IMR-90 (cell line): ENCODE data around the gene PDGFC. TPM values are rescaled to one million over a fixed set of nuclear protein-coding genes. Genes with fewer than 3 reads are reported as not detected.

Experiments
- ATAC-seq: fragments of 200-7000 bp; cut with Tn5 transposase; 2 replicates; pipeline ENCODE4 v1.9.1; 2020; ENCODE audit warnings: low read depth, mild to moderate bottlenecking, moderate library complexity
- BruUV-seq: library from RNA; stranded (reverse); fragments of 400-500 nt; replicated peaks from 2 replicates; lab custom pipeline; 2021; lab: Mats Ljungman, UMichigan
- CTCF ChIA-PET: fragments of 300-600 bp; formaldehyde crosslinking; extraction: SDS; loops from one replicate; lab custom pipeline; 2021; ENCODE audit warnings: antibody characterized with exemption; lab: Yijun Ruan, JAX
- POLR2A ChIA-PET: fragments of 300-600 bp; sonication (Branson Sonifier 250); formaldehyde crosslinking; loops from one replicate; lab custom pipeline; 2022; ENCODE audit warnings: antibody characterized with exemption; ENCODE audit not compliant: unreplicated experiment; lab: Charles Lee
- DNase-seq: peaks from one replicate; pipeline ENCODE4 v3.0.0; 2013
- H2AFZ ChIP-seq: replicated peaks from 2 replicates; pipeline ENCODE3; 2013; ENCODE audit warnings: low read length, mild to moderate bottlenecking; ENCODE audit not compliant: poor library complexity
- H2AK5ac ChIP-seq: 2 replicates; pipeline ENCODE4 v1.6.1; 2013; ENCODE audit warnings: low read depth, low read length, inconsistent platforms
- H2AK9ac ChIP-seq: replicated peaks from 2 replicates; pipeline ENCODE3; 2013; ENCODE audit warnings: mild to moderate bottlenecking, low read depth, low read length, moderate library complexity; ENCODE audit not compliant: poor library complexity
- H2BK120ac ChIP-seq: 2 replicates; pipeline ENCODE4 v1.6.1; 2013; ENCODE audit warnings: low read depth, low read length, inconsistent platforms
- H2BK15ac ChIP-seq: 3 replicates; pipeline ENCODE4 v1.6.1; 2013; ENCODE audit warnings: low read depth, low read length, inconsistent platforms
- H2BK20ac ChIP-seq: 2 replicates; pipeline ENCODE4 v1.6.1; 2013; ENCODE audit warnings: low read depth, mild to moderate bottlenecking, inconsistent platforms, low read length, moderate library complexity
- H2BK5ac ChIP-seq: 2 replicates; pipeline ENCODE4 v1.6.1; 2013; ENCODE audit warnings: mild to moderate bottlenecking, low read depth, low read length, inconsistent platforms; ENCODE audit not compliant: poor library complexity, severe bottlenecking
- H3K14ac ChIP-seq: replicated peaks from 2 replicates; pipeline ENCODE4 v1.6.1; 2013; ENCODE audit warnings: low read depth, low read length, inconsistent platforms
- H3K18ac ChIP-seq: 2 replicates; pipeline ENCODE4 v1.6.1; 2013; ENCODE audit warnings: low read depth, low read length, control low read depth
- H3K23ac ChIP-seq: 2 replicates; pipeline ENCODE4 v1.6.1; 2013; ENCODE audit warnings: low read depth, low read length, inconsistent platforms
- H3K27ac ChIP-seq: 2 replicates; pipeline ENCODE4 v1.5.1; 2013; ENCODE audit warnings: mild to moderate bottlenecking, control low read depth, low read length; ENCODE audit not compliant: insufficient read depth
- H3K27me3 ChIP-seq: 2 replicates; pipeline ENCODE4 v1.6.1; 2013; ENCODE audit warnings: low read length; ENCODE audit not compliant: control insufficient read depth, insufficient read depth
- H3K36me3 ChIP-seq: 2 replicates; pipeline ENCODE4 v1.6.1; 2013; ENCODE audit warnings: low read length, mixed read lengths; ENCODE audit not compliant: control insufficient read depth, insufficient read depth
- H3K4ac ChIP-seq: 2 replicates; pipeline ENCODE4 v1.6.1; 2013; ENCODE audit warnings: low read depth, low read length, inconsistent platforms
- H3K4me1 ChIP-seq: 2 replicates; pipeline ENCODE4 v1.6.1; 2013; ENCODE audit warnings: low read length, mixed read lengths; ENCODE audit not compliant: control insufficient read depth, insufficient read depth
- H3K4me2 ChIP-seq: 2 replicates; pipeline ENCODE4 v1.6.1; 2013; ENCODE audit warnings: low read depth, mild to moderate bottlenecking, control low read depth, low read length, moderate library complexity
- H3K4me3 ChIP-seq: 2 replicates; pipeline ENCODE4 v1.5.1; 2013; ENCODE audit warnings: low read depth, mild to moderate bottlenecking, control low read depth, low read length, moderate library complexity; ENCODE audit not compliant: insufficient read depth
- H3K56ac ChIP-seq: 2 replicates; pipeline ENCODE4 v1.6.1; 2013; ENCODE audit warnings: low read length, inconsistent platforms; ENCODE audit not compliant: insufficient read depth; ENCODE audit errors: extremely low read depth
- H3K79me1 ChIP-seq, 2 experiments: 2 replicates each; pipeline ENCODE4 v1.6.1; 2013; ENCODE audit warnings: low read length in 2 of 2, inconsistent platforms in 1 of 2, low read depth in 1 of 2
- H3K9ac ChIP-seq: 2 replicates; pipeline ENCODE4 v1.6.1; 2013; ENCODE audit warnings: low read depth, low read length, control low read depth
- H3K9me1 ChIP-seq: 2 replicates; pipeline ENCODE4 v1.6.1; 2013; ENCODE audit warnings: low read length, inconsistent platforms; ENCODE audit not compliant: insufficient read depth
- H3K9me3 ChIP-seq: 2 replicates; pipeline ENCODE4 v1.6.1; 2013; ENCODE audit warnings: low read length; ENCODE audit not compliant: control insufficient read depth, insufficient read depth
- H4K20me1 ChIP-seq: 2 replicates; pipeline ENCODE4 v1.6.1; 2013; ENCODE audit warnings: low read length, inconsistent platforms; ENCODE audit not compliant: insufficient read depth
- H4K5ac ChIP-seq: 2 replicates; pipeline ENCODE4 v1.6.1; 2013; ENCODE audit warnings: mild to moderate bottlenecking, low read depth, low read length, control low read depth
- H4K8ac ChIP-seq, 2 experiments: 2 replicates each; pipeline ENCODE4 v1.6.1; 2013; ENCODE audit warnings: low read depth in 2 of 2, low read length in 2 of 2, control low read depth in 1 of 2, inconsistent platforms in 1 of 2
- H4K91ac ChIP-seq: 2 replicates; pipeline ENCODE4 v1.6.1; 2013; ENCODE audit warnings: low read depth, low read length, inconsistent platforms; ENCODE audit not compliant: insufficient read depth
- CEBPB ChIP-seq: IDR thresholded peaks from 2 replicates; pipeline ENCODE4 v1.6.1; 2012; ENCODE audit warnings: low read depth, low read length, improper control_type of control experiment
- CTCF ChIP-seq: conservative IDR thresholded peaks from 2 replicates; pipeline ENCODE4 v1.5.1; 2012; ENCODE audit warnings: mild to moderate bottlenecking, low read depth, low read length, improper control_type of control experiment
- FOS ChIP-seq: fragments of 150-350 bp; IDR thresholded peaks from 2 replicates; pipeline ENCODE4 v1.6.1; 2016; ENCODE audit warnings: low read depth, low read length
- MXI1 ChIP-seq: IDR thresholded peaks from 2 replicates; pipeline ENCODE4 v1.6.1; 2012; ENCODE audit warnings: low read depth, mild to moderate bottlenecking, low read length, moderate library complexity, borderline replicate concordance
- NFE2L2 ChIP-seq: fragments of 150-350 bp; IDR thresholded peaks from 2 replicates; pipeline ENCODE4 v1.6.1; 2016; ENCODE audit warnings: low read depth, mild to moderate bottlenecking, low read length
- RAD21 ChIP-seq: IDR thresholded peaks from 2 replicates; pipeline ENCODE4 v1.6.1; 2012; ENCODE audit warnings: low read length, improper control_type of control experiment
- RCOR1 ChIP-seq: IDR thresholded peaks from 2 replicates; pipeline ENCODE4 v1.6.1; 2012; ENCODE audit warnings: mild to moderate bottlenecking, low read length, improper control_type of control experiment; ENCODE audit not compliant: insufficient replicate concordance
- SMC3 ChIP-seq: fragments of 150-350 bp; IDR thresholded peaks from 2 replicates; pipeline ENCODE4 v1.6.1; 2016; ENCODE audit warnings: low read depth, mild to moderate bottlenecking, antibody characterized with exemption, low read length, moderate library complexity
- USF2 ChIP-seq: fragments of 150-350 bp; IDR thresholded peaks from 2 replicates; pipeline ENCODE4 v1.6.1; 2017; ENCODE audit warnings: mild to moderate bottlenecking, antibody characterized with exemption, low read length, low read depth
- WGBS, 2 experiments: methylation state at CpG; one replicate each; pipeline versions ENCODE4 v1.1.5 to v1.1.7; 2013; ENCODE audit warnings: missing lambda C conversion rate in 2 of 2; ENCODE audit not compliant: insufficient read length in 1 of 2; ENCODE audit errors: extremely low coverage in 2 of 2; 5-methylcytosine and 5-hydroxymethylcytosine counted together
- dilution Hi-C: fragments of 300-500 bp; cut with HindIII; formaldehyde crosslinking; loops from one replicate; pipeline ENCODE4 v1.14.3; 2018; ENCODE audit warnings: low sequenced_read_pairs; ENCODE audit not compliant: unreplicated experiment
- in situ Hi-C: fragments of 300-500 bp; cut with MboI; formaldehyde crosslinking; loops from 3 replicates; pipeline ENCODE4 v1.14.3; 2019; ENCODE audit warnings: low sequenced_read_pairs, inconsistent platforms, mixed read lengths
- intact Hi-C: fragments of 100-400 bp; cut with micrococcal nuclease; formaldehyde crosslinking; loops from 2 replicates; pipeline ENCODE4 v1.10.0; 2022
- polyA plus RNA-seq, 3 experiments: library from polyadenylated mRNA; depleted of rRNA; stranded (reverse); fragments of >200 nt; gene quantifications; 2 replicates each; pipeline ENCODE4 v1.2.3, GENCODE V29; 2012; ENCODE audit warnings: low replicate concordance in 1 of 3
- total RNA-seq: library from RNA; depleted of rRNA; stranded (reverse); fragments of >200 nt; gene quantifications from 2 replicates; pipeline ENCODE4 v1.2.3, GENCODE V29; 2012
- TF ChIP-seq, protein P1 (sequence below): fragments of 150-350 bp; IDR thresholded peaks from 2 replicates; pipeline ENCODE4 v1.6.1; 2016; ENCODE audit warnings: low read depth, mild to moderate bottlenecking, low read length, moderate library complexity, borderline replicate concordance

Gene PDGFC
- total and polyA plus RNA-seq, 2 of the 4 experiments (the other 2 are of a cell fraction): 19.8 to 90.7 TPM

DNA sequence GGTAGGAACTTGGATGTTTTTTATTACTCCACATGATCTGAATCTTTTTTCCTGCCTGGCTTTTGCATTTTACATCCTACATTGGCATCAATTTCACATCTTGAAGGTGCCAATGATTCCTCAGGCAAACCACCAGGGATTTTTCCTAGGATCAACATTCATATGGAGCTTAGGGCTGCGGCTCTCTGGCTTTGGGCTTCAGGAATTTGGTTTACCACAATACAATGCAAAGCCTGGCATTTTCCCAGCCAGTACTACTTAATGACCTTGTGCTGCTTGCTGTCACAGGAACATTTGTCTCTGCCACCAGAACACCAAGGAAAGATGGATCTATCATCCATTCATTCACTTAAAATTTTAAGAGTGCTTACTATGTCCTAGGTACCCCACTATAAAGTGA lies 180.7 kb downstream of the PDGFC start:
- CTCF ChIA-PET: interaction anchor here (1.0 to 1.9 kb wide), 2 partner anchors 10 to 254 kb away, joined by 5 to 6 read pairs; no protein-coding TSS in a partner anchor
- Histone ChIP-seq H3K23ac (no peak overlapping the region), H3K56ac (no peak overlapping the region), H2AFZ (no peak overlapping the region), H3K9ac (no peak overlapping the region), H4K91ac (no peak overlapping the region), H2BK20ac (no peak overlapping the region; the same call in 1 of the 2 replicates), H3K27me3 (no peaks in the 10 kb centered on the region), H3K9me3 (no peaks in the 10 kb centered on the region), H4K8ac (no peak overlapping the region; a peak in 1 of 4 replicates), H3K9me1 (no peaks in the 10 kb centered on the region), H4K20me1 (no peaks in the 10 kb centered on the region), H2BK120ac (0 out of 2 replicates have a peak overlapping the region, but pooled peaks have one; percentile 1), H3K4me2 (peak overlapping the region; percentile 1; the same call in 1 of the 2 replicates), H3K79me1 (peaks cover 0 to 12% of the 10 kb centered on the region in 2 experiments; a peak in 2 of 4 replicates), H2BK5ac (peak overlapping the region; percentile 36), H4K5ac (no peak overlapping the region), H3K14ac (no peak overlapping the region), H2AK9ac (no peak overlapping the region), H3K18ac (no peak overlapping the region), H2BK15ac (no peak overlapping the region), H2AK5ac (no peak overlapping the region), H3K4me1 (peaks cover 3% of the 10 kb centered on the region; the same call in 1 of the 2 replicates), H3K4me3 (no peak overlapping the region), H3K27ac (no peak overlapping the region), H3K36me3 (no peaks in the 10 kb centered on the region; the same call in 1 of the 2 replicates), H3K4ac (no peak overlapping the region)
- TF ChIP-seq, protein P1, sequence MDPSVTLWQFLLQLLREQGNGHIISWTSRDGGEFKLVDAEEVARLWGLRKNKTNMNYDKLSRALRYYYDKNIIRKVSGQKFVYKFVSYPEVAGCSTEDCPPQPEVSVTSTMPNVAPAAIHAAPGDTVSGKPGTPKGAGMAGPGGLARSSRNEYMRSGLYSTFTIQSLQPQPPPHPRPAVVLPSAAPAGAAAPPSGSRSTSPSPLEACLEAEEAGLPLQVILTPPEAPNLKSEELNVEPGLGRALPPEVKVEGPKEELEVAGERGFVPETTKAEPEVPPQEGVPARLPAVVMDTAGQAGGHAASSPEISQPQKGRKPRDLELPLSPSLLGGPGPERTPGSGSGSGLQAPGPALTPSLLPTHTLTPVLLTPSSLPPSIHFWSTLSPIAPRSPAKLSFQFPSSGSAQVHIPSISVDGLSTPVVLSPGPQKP: no peak
- TF ChIP-seq MXI1 (no peak), NFE2L2 (no peak), RAD21 (no peak), FOS (no peak), CTCF (no peak), USF2 (no peak), SMC3 (no peak), CEBPB (no peak), RCOR1 (no peak)
- in situ Hi-C loops: no loop called here
- WGBS, 2 experiments: no CpG with 5 or more reads among the region's 1 CpG
- dilution Hi-C loops: no loop called here
- intact Hi-C loops: no loop called here
- ATAC-seq: peak; percentile 72
- peak; percentile 73 for DNase-seq
- POLR2A ChIA-PET: no interaction called here
- BruUV-seq: no TSS peak
